ENCODE data around the gene SF3B2.
A peak's percentile ranks its signal among the peaks of the same experiment; 100 is the strongest.
"Not testable (repeated sequence)": the region's sequence is repeated elsewhere in the genome, so short reads cannot be mapped to it uniquely, and the experiment has no call there.

Gene SF3B2, protein sequence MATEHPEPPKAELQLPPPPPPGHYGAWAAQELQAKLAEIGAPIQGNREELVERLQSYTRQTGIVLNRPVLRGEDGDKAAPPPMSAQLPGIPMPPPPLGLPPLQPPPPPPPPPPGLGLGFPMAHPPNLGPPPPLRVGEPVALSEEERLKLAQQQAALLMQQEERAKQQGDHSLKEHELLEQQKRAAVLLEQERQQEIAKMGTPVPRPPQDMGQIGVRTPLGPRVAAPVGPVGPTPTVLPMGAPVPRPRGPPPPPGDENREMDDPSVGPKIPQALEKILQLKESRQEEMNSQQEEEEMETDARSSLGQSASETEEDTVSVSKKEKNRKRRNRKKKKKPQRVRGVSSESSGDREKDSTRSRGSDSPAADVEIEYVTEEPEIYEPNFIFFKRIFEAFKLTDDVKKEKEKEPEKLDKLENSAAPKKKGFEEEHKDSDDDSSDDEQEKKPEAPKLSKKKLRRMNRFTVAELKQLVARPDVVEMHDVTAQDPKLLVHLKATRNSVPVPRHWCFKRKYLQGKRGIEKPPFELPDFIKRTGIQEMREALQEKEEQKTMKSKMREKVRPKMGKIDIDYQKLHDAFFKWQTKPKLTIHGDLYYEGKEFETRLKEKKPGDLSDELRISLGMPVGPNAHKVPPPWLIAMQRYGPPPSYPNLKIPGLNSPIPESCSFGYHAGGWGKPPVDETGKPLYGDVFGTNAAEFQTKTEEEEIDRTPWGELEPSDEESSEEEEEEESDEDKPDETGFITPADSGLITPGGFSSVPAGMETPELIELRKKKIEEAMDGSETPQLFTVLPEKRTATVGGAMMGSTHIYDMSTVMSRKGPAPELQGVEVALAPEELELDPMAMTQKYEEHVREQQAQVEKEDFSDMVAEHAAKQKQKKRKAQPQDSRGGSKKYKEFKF

DNA sequence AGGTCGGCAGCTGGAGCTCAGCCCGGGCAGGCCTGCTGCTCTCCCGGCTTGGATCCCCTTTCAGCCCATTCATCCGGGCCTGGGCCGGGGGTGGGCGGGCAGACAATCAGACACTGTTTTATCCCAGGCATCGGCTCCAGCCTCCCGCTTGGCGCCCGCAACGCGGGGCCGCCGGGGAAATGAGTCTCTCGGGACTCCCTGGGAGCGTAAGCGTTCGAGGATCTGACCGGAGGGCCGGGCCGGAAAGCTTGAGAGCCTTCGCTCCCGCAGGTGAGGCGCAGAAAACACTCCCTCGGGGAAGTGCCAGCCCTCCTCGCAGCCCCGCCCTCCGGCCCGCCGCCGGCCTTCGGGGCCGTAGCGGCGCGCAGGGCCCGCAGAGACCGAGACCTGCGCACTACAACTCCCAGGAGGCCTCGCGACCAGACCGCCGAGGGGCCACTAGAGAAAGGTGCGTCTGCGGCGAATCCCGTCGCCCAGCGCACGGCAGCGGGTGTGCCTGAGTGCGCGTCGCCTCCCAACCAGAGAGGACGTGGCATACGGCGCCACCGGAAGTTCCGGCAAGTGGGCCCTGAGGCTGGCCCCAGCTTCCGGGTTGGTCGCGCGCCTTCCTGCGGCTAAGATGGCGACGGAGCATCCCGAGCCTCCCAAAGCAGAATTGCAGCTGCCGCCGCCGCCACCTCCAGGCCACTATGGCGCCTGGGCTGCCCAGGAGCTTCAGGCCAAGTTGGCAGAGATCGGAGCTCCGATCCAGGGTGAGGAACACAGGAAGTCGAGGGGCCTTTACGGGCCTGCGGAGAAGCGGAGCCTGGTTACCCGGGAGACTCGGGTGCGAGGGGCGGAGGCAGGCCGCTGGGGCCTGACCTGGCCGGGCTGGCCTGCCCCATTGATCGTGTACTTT lies at the start of gene SF3B2:
SF3B2 (plus strand) TSS at position 599 of the 898 bp plus-strand sequence; CDS start at position 620, 21 bp downstream.
- peak; percentile 91 for DNase-seq

DNA sequence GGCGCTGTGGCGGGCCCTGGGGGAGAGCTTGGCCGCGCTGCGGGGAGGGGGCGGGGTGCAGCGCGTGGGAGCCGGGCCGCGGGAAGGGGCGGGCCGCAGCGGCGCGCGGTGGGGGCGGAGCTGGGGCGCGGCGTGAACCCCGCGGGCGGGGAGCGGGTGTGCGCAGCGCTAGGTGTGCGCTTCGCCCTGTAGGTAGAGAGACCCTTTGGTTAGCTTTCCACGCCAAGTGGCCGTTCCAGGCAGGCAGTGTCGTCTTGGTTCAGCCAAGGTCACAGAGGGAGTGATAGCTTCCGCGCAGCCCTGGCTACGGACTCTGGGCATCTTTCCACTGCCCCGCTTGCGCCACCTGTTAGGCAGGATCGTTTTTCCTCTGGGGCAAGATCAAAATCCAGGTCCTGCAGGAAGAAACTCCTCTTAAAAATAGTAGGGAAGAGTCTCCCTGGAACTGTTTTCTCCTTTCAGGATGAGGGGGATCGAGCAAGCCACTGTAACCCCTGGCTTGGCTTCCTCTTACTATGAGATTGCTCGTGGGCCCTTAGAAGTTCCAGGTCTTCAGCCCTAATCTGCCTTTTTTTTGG lies 49.4 kb upstream of the SF3B2 start:
- peak; percentile 8 for DNase-seq

DNA sequence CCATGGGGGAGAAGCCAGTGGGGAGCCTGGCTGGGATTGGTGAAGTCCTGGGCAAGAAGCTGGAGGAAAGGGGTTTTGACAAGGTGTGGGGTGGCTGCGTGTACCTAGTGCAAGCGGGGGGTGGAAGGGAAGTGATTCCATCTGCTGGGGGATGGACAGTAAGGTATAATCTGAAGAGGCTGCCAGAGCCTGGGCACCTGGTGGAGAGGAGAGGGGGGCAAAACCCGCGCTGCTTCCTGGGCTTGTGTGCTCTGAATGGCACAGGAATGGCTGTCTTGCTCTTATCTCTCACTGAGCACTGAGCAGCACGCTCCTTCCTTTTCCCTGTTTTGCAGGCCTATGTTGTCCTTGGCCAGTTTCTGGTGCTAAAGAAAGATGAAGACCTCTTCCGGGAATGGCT lies 48.9 kb upstream of the SF3B2 start:
- no peak for DNase-seq

DNA sequence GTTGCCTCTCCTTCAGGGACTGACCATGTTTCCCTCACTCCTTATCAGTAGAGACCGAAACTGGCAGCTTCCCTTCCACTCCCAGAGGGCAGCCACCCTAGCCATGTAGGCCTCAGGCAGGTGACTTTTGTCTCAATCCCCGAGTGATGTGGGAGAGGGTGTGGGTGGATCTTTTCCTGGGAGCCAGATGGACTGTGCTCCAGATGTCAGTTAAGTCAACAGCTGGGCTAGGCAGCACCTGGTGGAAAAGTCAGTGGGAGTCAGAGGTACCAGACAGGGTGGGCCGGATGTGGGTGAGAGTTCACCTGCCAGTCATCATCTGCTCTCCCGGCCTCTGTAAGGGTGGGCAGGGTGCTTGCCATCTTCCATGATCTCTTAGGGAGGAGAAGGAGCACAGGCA lies 48.0 kb upstream of the SF3B2 start:
- no peak for DNase-seq

DNA sequence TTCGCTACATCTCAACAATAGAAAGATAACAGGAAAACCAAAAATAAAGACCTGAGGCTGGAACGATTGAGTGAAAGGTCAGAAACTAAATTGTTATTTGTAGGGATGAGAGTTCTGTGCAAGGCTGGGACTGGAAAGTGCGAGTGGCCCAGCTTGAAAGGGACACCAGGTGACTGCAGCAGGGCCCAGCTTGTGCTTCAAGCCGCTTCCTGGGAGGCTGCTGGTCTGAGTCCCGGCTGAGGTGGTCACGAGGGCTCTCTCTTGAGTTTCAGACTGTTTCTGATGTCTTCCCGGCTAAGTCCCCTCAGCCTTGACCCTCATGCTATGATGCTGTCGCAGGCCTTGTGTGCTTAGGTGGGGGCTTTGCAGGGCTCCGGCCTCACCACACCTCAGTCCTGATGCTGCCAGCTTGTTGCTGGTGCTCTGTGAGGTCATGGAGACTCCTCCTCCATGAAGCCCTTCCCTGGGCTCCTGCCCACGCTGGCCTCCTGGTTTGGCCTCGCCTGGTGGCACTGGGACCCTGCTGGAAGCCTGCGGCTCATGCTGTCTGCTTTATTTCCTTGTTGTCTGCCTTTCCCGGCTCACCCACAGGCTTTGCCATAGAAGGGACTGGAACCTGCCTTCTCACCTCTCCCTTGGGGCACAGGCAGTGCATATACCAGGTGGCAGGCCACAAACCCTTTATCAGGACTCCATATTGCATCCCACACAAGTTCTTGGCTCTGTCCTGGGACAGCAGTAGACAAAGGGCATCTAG lies 45.9 kb upstream of the SF3B2 start:
- DNase-seq = no peak

DNA sequence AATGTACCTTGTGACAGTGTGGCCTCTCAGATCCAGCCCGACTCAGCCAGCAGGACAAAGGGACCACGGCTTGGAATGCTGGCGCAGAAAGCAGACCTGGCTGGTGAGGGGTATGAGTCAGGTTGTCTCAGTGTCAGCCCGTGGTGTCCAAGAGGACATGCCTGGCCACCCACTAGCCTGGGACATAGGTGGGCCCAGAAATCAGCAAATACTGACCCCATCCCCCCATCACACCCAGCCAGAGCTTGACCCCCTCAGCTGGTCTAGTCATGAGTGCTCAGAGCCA lies 45.3 kb upstream of the SF3B2 start:
- DNase-seq = no peak

DNA sequence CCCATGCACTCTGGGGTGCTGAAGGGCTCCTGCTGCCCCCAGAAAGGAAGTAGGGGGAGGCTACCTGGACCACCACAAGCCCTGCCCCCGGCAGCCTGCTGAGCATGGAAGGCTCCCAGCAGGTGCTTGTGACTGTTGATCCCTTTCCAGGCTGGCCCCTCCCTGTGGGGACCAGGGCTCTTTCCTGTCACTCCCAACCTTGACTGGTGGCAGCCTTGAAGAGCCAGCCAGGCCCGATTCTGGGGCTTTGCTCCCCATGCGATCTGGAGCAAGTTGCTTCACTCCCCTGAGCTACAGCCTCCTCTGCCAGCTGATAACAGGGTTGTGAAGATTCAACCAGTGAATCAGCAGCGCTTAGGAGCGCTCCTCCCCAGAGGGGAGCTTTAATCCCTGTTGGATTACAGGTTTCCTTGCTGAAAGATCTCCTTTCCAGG lies 44.9 kb upstream of the SF3B2 start:
- DNase-seq = no peak

DNA sequence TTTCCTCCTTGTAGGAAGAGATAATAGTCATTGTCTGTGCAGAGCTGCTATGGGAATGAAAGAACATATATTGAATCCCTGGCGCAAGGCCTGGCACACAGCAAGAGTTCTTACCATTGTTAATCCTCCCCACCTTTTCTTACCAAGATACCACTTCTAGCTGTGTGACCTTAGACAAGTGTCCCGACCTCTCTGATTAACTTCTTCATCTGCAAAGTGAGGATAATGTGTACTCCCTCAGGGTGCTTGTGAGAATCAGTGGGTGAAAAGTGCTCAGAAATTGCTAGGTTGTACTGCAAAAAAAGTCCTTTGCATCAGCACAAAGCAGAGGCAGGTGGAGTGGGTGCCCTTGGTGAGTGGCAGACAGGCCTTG lies 44.1 kb upstream of the SF3B2 start:
- no peak for DNase-seq

DNA sequence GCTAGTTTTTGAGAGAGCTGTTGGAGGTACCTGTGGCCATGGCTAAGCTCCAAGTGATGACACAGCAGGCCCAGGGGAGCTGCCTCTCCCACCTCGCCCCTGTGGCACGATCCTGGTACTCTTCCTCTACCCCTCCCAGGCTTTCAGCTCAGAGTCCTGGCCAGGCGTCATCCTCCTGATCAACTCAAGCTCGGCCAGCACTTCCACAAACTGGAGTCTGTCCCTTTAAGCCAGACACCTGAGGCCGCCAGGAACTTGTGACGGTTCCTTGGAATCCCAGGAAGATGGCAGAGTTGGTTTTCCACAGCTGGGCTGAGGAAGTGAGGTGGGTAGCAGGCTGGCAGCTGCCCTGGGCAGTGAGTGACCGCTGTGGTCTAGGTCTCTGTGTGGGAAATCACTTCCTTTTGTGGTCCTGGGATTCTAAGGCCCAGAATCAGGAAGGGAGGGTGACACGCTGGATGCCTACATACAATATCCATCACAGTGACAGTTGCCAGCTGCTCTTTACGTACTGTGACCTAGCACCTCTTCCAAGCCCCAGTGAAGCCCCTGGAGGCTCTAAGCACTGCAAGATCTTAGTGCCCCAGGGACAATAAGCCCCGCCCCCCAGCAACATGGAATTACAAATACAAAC lies 43.6 kb upstream of the SF3B2 start:
- no peak for DNase-seq

DNA sequence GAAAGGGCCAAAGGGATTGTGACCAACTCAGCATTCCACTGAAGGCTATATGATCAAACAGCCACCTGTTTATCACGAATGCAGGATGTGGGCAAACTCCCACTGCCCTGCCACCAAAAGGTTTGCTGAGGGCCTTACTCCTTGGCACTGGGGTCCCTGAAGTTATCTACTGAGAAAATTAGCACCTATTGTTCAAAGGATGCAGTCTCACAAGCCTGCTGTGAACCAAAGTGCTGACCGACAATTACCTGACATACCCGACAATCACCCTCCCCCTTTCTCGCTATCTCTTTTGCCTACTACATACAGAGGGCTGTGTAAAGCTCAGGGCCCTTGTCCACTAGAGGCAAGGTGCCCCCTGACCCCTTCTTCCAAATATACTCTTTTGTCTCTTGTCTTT lies 42.1 kb upstream of the SF3B2 start:
- DNase-seq = not testable (repeated sequence)

DNA sequence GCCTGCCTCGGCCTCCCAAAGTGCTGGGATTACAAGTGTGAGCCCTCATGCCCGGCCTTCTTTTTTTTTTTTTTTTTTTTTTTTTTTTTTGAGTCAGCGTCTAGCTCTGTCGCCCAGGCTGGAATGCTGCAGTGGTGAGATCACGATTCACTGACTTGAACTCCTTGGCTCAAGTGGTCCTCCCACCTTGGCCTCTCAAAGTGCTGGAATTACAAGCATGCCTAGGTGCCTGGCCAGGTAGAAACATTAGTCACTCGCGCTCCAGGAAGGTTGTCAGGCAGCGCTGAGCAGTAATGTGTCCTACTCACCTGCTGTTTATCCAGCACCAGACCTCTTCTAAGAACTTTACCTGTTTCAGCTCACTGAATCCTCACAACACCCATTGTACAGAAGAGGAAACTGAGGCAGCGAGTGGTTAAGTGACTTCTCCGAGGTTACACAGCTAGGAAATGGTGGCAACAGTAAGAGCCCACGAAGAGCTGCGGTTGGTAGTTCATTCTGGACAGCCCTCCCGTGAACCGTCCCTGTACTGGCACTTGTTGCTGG lies 40.9 kb upstream of the SF3B2 start:
- DNase-seq = no peak

DNA sequence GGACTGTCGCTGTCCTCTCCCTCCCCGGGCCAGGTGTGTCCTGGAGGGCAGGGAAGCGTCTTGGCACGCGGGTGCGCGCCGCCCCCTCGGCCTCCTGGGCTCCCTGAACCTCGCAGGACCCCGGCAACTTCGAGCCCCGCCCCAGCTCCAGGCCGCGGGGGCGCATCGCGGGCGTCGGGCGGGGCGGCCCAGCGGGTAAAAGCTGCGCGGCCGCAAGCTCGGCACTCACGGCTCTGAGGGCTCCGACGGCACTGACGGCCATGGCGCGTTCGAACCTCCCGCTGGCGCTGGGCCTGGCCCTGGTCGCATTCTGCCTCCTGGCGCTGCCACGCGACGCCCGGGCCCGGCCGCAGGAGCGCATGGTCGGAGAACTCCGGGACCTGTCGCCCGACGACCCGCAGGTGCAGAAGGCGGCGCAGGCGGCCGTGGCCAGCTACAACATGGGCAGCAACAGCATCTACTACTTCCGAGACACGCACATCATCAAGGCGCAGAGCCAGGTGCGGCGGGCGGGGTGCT lies 40.3 kb upstream of the SF3B2 start, which contains the start of gene CST6:
CST6 (plus strand) TSS at position 224 of the 519 bp plus-strand sequence; CDS start at position 261, 37 bp downstream.
- no peak for DNase-seq

DNA sequence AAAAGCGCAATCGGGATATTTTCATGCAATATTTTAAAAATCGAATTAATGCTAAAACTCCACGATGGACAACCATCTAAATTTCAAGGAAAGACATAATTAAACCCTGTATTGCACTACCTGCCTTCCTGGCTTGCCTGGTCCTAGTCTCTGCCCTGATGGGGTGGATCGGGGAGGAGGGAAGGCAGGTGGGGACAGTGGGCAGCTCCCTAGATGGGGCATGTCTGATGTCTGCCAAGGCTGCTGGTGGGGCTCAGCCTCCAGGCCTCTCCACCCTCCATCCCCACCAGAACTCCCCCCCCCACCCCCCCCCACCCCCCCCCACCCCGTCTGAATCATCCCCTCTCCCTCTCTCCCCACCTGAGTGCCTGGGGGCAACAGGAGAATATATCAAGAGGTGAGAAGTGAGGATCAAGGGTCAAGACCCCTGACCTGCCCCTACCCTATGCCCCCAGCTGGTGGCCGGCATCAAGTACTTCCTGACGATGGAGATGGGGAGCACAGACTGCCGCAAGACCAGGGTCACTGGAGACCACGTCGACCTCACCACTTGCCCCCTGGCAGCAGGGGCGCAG lies 39.7 kb upstream of the SF3B2 start:
- DNase-seq = no peak

DNA sequence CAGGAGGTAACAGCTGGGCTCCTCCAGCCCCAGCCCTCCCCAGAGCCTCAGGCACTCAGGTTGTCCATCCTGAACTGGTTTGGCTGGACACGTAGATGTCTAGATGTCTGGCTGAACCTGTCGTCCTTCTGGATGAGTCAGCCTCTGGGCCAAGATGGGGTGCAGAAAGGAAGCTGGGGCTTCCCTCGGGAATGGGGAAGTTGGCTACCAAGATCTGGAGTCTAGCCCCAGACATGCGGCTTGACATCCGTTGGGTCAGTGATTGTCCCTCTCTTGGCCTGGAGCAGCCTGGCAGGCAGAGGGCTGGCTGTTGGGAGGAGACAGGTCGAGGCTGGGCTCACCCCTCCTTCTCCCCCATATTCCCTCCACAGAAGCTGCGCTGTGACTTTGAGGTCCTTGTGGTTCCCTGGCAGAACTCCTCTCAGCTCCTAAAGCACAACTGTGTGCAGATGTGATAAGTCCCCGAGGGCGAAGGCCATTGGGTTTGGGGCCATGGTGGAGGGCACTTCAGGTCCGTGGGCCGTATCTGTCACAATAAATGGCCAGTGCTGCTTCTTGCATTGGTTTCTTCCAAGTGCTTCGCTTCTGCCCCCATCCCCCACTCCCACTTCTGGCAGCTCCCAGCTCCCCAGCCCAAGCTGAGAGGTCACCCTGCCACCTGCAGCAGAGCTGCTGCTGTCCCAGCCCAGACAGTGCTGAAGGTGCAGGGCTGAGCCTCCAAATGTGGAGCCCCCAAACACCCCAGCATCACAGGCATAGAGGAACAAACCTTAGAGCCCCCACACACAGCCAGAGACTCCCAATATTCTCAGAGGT lies 39.0 kb upstream of the SF3B2 start:
- no peak for DNase-seq

DNA sequence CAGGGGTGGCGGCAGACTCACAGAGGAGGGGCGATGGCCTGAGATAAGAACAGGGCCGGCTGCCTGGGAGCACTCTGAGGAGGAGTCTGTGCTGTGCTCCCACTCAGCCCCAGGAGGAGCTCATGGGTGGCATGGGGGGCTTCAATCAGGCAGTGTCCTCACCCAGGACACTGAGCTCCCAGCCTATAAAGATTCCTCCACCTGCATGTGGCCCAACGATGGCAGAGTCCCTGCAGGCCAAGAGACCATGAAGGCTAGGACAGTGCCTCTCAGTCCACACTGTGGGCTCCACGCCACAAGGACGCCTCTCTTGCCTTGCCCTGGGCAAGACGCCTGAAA lies 38.4 kb upstream of the SF3B2 start:
- no peak for DNase-seq

DNA sequence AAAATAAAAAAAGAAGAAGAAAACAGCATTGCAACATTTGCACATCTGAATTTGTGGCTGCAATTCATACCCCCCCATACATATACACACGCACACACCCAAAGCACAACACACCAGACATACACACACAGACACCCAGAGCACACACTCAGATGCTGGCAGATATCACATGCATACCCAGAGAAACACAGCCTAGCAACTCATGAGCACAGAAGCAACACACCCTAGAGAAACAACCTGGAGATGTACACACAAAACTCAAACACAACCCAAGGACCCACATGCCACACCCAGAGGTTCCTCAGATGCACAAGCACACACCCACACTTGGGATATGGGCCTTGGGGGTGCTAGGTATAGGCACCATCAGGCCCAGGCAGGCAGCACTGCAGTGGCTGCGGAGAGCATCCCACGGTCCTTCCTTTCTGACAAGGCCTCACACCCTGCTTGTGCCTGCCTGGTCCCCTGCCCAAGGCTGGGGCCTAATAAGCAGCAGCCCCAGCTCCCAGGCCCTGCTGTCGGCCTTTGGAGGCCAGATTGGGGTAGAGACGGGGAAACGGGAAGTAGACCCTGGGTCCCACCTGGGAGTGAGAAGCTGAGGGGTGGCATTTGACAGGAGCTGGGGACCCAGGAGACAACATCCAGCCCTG lies 37.2 kb upstream of the SF3B2 start:
- DNase-seq = no peak

DNA sequence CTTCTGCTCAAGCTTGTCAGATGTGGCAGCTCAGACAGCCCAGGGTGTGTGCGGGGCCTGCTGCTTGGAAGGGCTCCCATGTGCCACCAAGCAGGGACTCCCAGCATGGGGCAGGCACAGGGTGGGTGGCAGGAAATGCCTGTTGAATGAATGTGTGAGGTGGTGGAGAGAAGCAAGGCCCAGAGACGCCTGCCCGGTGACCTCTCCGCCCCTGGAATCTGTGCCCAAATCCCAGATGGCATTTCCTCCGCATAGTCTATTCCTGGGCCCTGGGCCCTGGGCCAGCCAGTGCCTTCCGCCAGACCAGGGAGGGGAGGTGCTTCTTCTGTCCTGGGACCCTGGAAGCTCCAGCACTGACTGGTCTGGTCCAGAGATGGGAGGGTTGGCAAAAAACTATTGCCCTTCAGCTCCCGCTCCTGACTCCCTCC lies 36.7 kb upstream of the SF3B2 start:
- DNase-seq = no peak

DNA sequence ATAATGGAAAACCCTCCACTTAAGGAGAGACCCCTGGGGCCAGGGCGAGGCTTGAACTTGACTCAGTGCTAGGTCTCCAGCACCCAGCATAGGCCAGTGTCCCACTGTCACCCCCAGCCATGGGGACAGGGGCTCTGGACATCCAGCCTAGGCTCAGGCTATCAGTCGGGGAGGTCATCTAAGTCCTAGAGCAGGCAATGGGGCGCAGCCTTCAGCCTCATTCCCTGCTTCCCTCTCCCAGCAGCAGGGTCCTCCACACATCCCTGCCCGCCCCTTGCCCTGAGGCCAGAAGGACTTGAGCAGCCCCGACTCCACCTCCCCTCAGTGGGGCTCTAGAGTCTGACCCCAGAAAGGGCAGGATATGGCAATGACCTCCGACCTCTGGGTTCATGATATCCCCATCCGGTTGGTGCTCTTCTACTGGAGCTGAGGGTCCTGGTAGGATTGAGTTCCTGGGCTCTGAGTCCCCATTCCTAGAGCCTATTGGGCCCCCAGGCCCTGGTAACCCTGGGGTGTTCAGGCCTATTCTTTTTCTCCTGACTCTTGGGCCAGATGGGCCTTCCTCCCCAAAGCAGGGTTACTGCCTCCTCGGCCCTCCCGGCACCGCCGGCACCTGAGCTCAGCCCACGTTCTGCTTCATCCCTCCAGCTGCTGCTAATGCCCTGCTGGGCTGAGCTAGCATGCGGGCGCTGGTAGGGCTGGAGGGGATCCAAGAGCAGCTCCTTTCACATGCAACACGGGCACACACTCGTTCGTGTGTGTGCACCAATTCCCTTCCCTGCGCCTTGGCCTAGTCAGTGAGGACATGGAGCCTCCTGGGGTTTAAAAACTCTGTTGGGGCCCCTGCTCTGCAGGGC lies 36.0 kb upstream of the SF3B2 start:
- DNase-seq = peak; percentile 73

Measured in DMS 273 treated with DMSO at 0.1 percent for 48 hours (cell line).